Measurements from ENCODE around the gene MAN1A2.
"Not testable (repeated sequence)": the region's sequence is repeated elsewhere in the genome, so short reads cannot be mapped to it uniquely, and the experiment has no call there.

Gene MAN1A2

DNA sequence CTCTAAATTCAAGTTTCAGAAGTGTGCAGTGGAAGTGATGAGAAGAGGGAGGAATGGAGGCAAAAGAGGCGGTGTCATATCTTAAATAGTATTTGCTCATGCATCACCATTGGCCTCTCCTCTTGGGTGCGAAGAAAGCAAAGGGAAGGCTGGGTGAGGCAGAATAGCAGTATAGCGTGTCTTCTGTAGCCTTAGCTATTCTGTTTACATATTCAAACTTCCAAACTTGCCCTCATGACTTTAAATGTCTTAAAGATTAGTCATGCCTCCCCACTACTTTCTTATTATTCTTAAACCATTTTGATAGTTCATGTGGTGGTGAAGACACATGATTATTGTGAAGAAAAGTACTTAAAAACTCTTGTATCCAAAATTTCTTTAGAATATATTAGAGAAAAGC, 134.0 kb downstream of the MAN1A2 start:
- no peak for DNase-seq

- no peak for DNase-seq
These were observed 144.0 kb downstream of the MAN1A2 start for GRCh38 chr1:117511273-117511672.

DNA sequence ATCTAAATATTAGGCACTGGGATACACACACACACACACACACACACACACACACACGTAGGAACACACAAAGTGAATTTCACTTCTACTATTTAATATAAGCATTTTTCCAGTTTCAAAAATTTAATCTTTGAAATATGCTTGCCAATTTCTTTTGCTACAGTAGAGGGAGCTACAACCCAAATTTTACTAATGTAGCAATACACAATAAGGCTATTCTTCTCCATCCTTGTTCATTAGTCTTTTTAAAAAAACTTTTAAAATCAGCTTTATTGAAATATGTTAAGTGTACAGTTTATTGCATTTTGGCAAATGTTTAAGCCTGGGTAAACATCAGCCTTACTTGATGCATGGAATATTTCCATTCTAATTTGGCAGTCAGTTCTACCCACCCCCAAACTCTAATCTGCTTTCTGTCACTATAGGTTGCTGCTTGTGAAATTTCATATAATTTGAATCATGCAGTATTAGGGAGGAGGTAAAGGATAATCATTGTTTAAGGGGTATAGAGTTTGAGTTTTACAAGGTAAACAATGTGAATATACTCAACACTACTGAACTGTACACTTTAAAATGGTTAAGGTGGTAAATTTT, 145.6 kb downstream of the MAN1A2 start:
- DNase-seq = peak in 3 of 4 experiments; percentile 19 to 47 (median 30)

- DNase-seq = no peak
These were observed 155.9 kb downstream of the MAN1A2 start for GRCh38 chr1:117523111-117523510.

DNA sequence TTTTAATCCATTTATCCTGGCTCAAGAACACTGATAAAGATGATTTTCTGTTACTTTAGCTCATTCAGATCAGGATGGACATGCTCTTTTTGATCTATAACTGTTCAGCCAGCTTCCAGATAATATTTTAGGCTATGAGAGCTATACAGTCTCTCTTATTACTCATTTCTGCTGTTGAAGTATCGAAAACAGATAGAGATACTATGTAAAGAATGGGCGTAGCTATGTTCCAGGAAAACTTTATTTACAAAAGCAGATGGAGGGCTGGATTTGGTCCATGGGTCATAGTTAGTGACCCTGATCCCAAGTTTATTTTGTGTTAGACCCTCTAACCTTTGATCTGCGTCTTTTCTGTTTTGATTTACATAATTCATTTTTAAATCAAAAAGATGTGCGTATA, 159.8 kb downstream of the MAN1A2 start:
- DNase-seq = no peak

DNA sequence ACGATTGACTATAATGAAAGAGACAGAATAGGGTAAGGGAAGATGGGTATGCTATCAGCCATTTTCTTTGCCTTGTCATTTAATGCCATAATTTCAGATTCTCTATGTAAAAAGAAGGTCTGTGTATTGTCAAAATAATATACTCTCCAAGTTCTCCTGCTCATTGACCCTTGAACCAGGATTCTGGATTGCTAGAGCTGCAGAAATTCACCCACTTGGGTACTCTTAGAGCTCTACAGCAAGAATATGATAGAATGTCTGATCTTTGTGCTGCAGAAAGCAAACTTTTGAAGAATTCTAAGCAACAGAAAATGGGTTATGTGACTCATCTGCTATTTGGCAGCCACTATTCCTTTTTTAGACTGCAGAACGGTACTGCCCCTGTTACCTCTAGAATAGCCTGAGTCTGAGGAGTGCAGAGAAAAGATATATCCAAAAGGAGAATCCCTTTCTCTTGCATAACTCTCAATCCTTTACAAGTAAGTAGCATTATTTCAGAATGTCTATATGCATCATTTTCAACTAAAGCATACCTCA, 160.4 kb downstream of the MAN1A2 start:
- no peak for DNase-seq

GRCh38 chr1:117529683-117530082, 162.4 kb downstream of the MAN1A2 start:
- no peak for DNase-seq

GRCh38 chr1:117531222-117531621, 164.0 kb downstream of the MAN1A2 start:
- DNase-seq = no peak

GRCh38 chr1:117534995-117535467, 167.8 kb downstream of the MAN1A2 start:
- peak; percentile 49 to 69 (median 62) for DNase-seq

DNA sequence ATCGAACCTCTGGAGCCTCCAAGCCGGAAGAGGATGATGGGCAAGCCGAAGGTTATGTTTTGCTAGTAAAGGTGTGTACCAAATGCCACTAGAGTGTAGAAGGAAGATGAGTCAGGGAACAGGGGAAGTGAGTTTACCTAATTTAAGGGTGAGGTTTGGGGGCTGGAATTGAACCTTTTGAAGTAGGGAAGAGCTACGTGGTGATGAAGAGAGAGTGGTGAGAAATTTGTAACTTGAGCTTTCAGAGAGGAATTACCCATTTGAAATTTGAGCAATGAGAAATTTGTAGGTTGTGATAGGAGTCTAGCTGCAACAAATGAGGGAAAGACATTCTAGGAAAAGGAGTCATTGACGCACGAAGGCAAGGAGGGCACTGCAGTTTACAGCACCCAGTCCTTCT, 168.6 kb downstream of the MAN1A2 start:
- no peak for DNase-seq

GRCh38 chr1:117537291-117537920, 170.2 kb downstream of the MAN1A2 start:
- no peak for DNase-seq

- no peak for DNase-seq
These were observed 173.3 kb downstream of the MAN1A2 start for GRCh38 chr1:117540532-117540931.

GRCh38 chr1:117541003-117541402, 173.8 kb downstream of the MAN1A2 start:
- peak in 3 of 4 experiments; percentile 17 to 39 (median 27) for DNase-seq

- no peak for DNase-seq
These were observed 174.3 kb downstream of the MAN1A2 start for GRCh38 chr1:117541585-117541984.

- DNase-seq = no peak
These were observed 177.4 kb downstream of the MAN1A2 start for GRCh38 chr1:117544509-117545109.

- no peak for DNase-seq
These were observed 179.2 kb downstream of the MAN1A2 start for GRCh38 chr1:117546467-117546866.

- no peak for DNase-seq
These were observed 186.2 kb downstream of the MAN1A2 start for GRCh38 chr1:117553471-117553870.

DNA sequence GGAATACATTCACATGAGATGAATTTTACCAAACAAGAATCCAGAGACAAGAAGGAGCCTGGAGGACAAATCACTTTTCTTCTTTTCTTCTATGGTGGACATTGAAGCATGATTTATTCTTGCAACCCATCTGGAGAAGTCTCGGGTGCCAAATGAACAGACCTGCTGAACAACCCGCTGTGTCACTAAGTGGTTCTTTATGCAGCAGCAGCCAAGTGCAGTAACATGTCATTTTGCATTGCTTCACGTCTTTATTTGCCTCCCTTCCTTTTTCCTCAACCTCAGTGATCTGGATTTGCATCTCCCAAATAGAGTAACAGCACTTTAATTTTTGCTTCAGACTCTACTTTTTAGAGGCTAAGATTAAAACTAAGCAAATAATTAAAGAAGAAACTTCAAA, 188.6 kb downstream of the MAN1A2 start:
- no peak for DNase-seq

GRCh38 chr1:117556341-117556740, 189.1 kb downstream of the MAN1A2 start:
- DNase-seq = peak in 2 of 4 experiments; percentile 16 to 24

GRCh38 chr1:117556976-117557375, 189.7 kb downstream of the MAN1A2 start:
- no peak for DNase-seq

DNA sequence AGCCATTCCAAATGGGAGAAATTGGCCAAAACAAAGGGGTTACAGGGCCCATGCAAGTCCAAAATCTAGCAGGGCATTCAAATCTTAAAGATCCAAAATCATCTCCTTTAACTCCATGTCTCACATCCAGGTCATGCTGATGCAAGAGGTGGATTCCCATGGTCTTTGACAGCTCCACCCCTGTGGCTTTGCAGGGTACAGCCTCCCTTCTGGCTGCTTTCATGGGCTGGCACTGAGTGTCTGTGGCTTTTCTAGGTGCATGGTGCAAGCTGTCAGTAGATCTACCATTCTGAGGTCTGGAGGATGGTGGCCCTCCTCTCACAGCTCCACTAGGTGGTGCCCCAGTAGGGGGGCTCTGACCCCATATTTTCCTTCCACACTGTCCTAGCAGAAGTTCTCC, 191.2 kb downstream of the MAN1A2 start:
- not testable (repeated sequence) for DNase-seq

DNA sequence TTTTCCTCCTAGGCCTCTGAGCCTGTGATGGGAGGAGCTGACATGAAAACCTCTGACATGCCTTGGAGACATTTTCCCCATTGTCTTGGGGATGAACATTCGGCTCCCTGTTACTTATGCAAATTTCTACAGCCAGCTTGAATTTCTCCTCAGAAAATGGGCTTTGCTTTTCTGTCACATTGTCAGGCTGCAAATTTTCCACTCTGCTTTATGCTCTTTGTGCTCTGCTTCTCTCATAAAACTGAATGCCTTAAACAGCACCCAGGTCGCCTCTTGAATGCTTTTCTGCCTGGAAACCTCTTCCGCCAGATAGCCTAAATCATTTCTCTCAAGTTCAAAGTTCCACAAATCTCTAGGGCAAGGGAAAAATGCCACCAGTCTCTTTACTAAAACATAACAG, 191.9 kb downstream of the MAN1A2 start:
- DNase-seq = no peak

DNA sequence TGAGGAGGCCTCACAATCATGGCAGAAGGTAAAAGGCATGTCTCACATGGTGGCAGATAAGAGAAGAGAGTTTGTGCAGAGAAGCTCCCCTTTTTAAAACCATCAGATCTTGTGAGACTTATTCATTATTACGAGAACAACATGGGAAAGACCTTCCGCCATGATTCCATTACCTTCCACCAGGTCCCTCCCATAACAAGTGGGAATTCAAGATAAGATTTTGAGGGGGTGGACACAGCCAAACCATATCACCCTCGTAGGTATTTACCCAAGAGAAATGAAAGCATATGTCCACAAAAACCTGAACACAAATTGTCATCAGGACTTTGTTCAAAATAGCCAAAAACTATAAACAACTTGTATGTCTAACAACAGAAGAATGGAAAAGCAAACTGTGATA, 192.7 kb downstream of the MAN1A2 start:
- no peak for DNase-seq

DNA sequence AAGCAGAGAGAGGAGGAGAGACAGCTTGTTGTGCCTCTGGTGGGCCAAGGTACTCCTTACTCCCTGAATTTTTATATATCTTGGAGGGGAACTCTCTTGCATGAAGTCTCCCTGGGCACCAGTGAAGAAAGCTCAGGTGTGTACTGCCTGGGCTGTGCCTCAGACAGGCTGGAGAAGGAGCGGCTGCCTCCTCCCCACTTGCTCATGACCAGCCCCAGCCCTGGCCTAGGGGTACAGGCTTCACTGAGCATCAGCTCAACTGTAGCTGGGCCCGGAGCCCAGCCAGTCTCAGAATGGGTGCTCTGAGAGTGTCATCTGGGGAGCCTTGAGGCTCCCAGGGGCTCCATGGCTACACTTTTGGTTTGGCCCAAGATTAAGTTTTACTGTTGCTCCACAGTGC, 193.8 kb downstream of the MAN1A2 start:
- no peak for DNase-seq
